Endodermal cell (in vitro differentiated cells): ENCODE data around the gene CLDN19. TPM values are rescaled to one million over a fixed set of nuclear protein-coding genes. Genes with fewer than 3 reads are reported as not detected.

ENCODE experiments used
- DNase-seq: peaks from one replicate; pipeline ENCODE4 v3.0.0-alpha.2; 2017
- H3K27ac ChIP-seq: 2 replicates; pipeline ENCODE4 v1.5.1; 2013; ENCODE audit warnings: mild to moderate bottlenecking, low read depth, low read length, moderate library complexity
- H3K27me3 ChIP-seq: 2 replicates; pipeline ENCODE4 v1.6.1; 2013; ENCODE audit warnings: mild to moderate bottlenecking, low read length, moderate library complexity; ENCODE audit not compliant: insufficient read depth, control insufficient read depth, poor library complexity, severe bottlenecking
- H3K36me3 ChIP-seq: 2 replicates; pipeline ENCODE4 v1.7.0; 2013; ENCODE audit warnings: mild to moderate bottlenecking, low read length, moderate library complexity; ENCODE audit not compliant: control insufficient read depth, insufficient read depth
- H3K4me1 ChIP-seq: one replicate; pipeline ENCODE4 v1.7.0; 2013; ENCODE audit warnings: low read length; ENCODE audit not compliant: control insufficient read depth, insufficient read depth
- H3K4me3 ChIP-seq: 2 replicates; pipeline ENCODE4 v1.5.1; 2013; ENCODE audit warnings: mild to moderate bottlenecking, low read length, moderate library complexity
- H3K9ac ChIP-seq: 2 replicates; pipeline ENCODE4 v1.6.1; 2013; ENCODE audit warnings: mild to moderate bottlenecking, low read length, moderate library complexity; ENCODE audit not compliant: poor library complexity, severe bottlenecking; ENCODE audit errors: extremely low read depth
- H3K9me3 ChIP-seq: 2 replicates; pipeline ENCODE4 v1.6.1; 2013; ENCODE audit warnings: mild to moderate bottlenecking, low read length, moderate library complexity; ENCODE audit not compliant: control insufficient read depth
- H3K27ac Mint-ChIP-seq: 2 replicates; pipeline ENCODE4 v1.8.0; 2020; ENCODE audit warnings: mixed read lengths
- H3K27me3 Mint-ChIP-seq: 2 replicates; pipeline ENCODE4 v1.8.0; 2021; ENCODE audit warnings: mild to moderate bottlenecking, mixed read lengths; ENCODE audit not compliant: insufficient read depth
- H3K36me3 Mint-ChIP-seq: 2 replicates; pipeline ENCODE4 v1.8.0; 2020; ENCODE audit warnings: low read depth, mixed read lengths
- H3K4me1 Mint-ChIP-seq: 2 replicates; pipeline ENCODE4 v1.8.0; 2020; ENCODE audit warnings: mixed read lengths
- H3K4me3 Mint-ChIP-seq: 2 replicates; pipeline ENCODE4 v1.8.0; 2020; ENCODE audit warnings: mild to moderate bottlenecking, moderate library complexity, mixed read lengths
- H3K9me3 Mint-ChIP-seq: 2 replicates; pipeline ENCODE4 v1.8.0; 2020; ENCODE audit warnings: mild to moderate bottlenecking, mixed read lengths
- CTCF ChIP-seq: fragments of 200-600 bp; sonication (generic); conservative IDR thresholded peaks from 2 replicates; pipeline ENCODE4 v1.5.0; 2021; ENCODE audit warnings: antibody characterized with exemption, mild to moderate bottlenecking
- WGBS, 2 experiments: methylation state at CpG; one replicate each; pipeline versions ENCODE4 v1.1.5 to v1.1.7; 2013; ENCODE audit warnings: missing lambda C conversion rate in 2 of 2, mixed read lengths in 1 of 2; ENCODE audit not compliant: insufficient coverage in 1 of 2, insufficient read length in 1 of 2; 5-methylcytosine and 5-hydroxymethylcytosine counted together
- total RNA-seq, 2 donors: library from RNA; stranded (reverse); fragmentation: NEBNext Ultra II Directional in 1 of 2; extraction: Animal tissue kit (Norgen Biotek cat#: 25700) in 1 of 2; gene quantifications; 2 replicates in 1 of 2; 3 replicates in 1 of 2; pipeline ENCODE4 v1.2.1, GENCODE V29; 2021

The CLDN19 gene
- total RNA-seq, 2 donors from 2014 or later, result 31.6 to 32.6 TPM

GRCh38 chr1:42747125-42747524, 7.1 kb upstream of the CLDN19 start:
- H3K27me3 ChIP-seq, result no peaks in the 10 kb centered on the region
- no peak overlapping the region for H3K4me3 ChIP-seq
- Mint-ChIP-seq H3K36me3 (peaks cover 46% of the 10 kb centered on the region), H3K4me1 (no peaks in the 10 kb centered on the region), H3K27me3 (no peaks in the 10 kb centered on the region), H3K9me3 (peaks cover 14% of the 10 kb centered on the region), H3K4me3 (no peak overlapping the region), H3K27ac (no peak overlapping the region)
- no peaks in the 10 kb centered on the region for H3K4me1 ChIP-seq
- TF ChIP-seq CTCF, result peak; percentile 83
- H3K36me3 ChIP-seq, result peaks cover 29% of the 10 kb centered on the region
- 78 to 81% methylated on average over 13 to 14 of the region's 14 CpGs for WGBS, 2 experiments
- peaks cover 7% of the 10 kb centered on the region for H3K9me3 ChIP-seq
- DNase-seq, result peak; percentile 83
- H3K9ac ChIP-seq, result no peak overlapping the region
- no peak overlapping the region for H3K27ac ChIP-seq

GRCh38 chr1:42746436-42747105, 6.5 kb upstream of the CLDN19 start:
- Mint-ChIP-seq H3K9me3 (peaks cover 8% of the 10 kb centered on the region), H3K27ac (no peak overlapping the region), H3K4me3 (no peak overlapping the region), H3K36me3 (peaks cover 40% of the 10 kb centered on the region), H3K4me1 (peaks cover 3% of the 10 kb centered on the region), H3K27me3 (no peaks in the 10 kb centered on the region)
- Histone ChIP-seq H3K9ac (no peak overlapping the region), H3K27ac (no peak overlapping the region), H3K27me3 (no peaks in the 10 kb centered on the region), H3K9me3 (peaks cover under 1% of the 10 kb centered on the region), H3K4me3 (no peak overlapping the region), H3K4me1 (no peaks in the 10 kb centered on the region), H3K36me3 (peaks cover 24% of the 10 kb centered on the region)
- 92 to 95% methylated on average over 7 to 12 of the region's 12 CpGs for WGBS, 2 experiments
- TF ChIP-seq CTCF, result no peak
- no peak for DNase-seq

GRCh38 chr1:42745851-42746250, 5.8 kb upstream of the CLDN19 start:
- H3K27ac ChIP-seq, result no peak overlapping the region
- H3K27me3 ChIP-seq, result no peaks in the 10 kb centered on the region
- 93 to 100% methylated on average over 3 to 8 of the region's 8 CpGs for whole genome bisulfite sequencing, 2 experiments
- no peaks in the 10 kb centered on the region for H3K27me3 Mint-ChIP-seq
- H3K27ac Mint-ChIP-seq, result no peak overlapping the region
- no peak overlapping the region for H3K4me3 Mint-ChIP-seq
- DNase-seq, result no peak
- peaks cover 39% of the 10 kb centered on the region for H3K36me3 Mint-ChIP-seq
- H3K9me3 ChIP-seq, result no peaks in the 10 kb centered on the region
- H3K9ac ChIP-seq, result no peak overlapping the region
- no peak for TF ChIP-seq CTCF
- H3K4me3 ChIP-seq, result no peak overlapping the region
- H3K4me1 ChIP-seq, result peaks cover under 1% of the 10 kb centered on the region
- peaks cover 9% of the 10 kb centered on the region for H3K4me1 Mint-ChIP-seq
- peaks cover 7% of the 10 kb centered on the region for H3K9me3 Mint-ChIP-seq
- peaks cover 22% of the 10 kb centered on the region for H3K36me3 ChIP-seq
